Measurements from ENCODE around the gene SURF2. TPM values are rescaled to one million over a fixed set of nuclear protein-coding genes. Genes with fewer than 3 reads are reported as not detected.

Gene SURF2
- total RNA-seq, 4 donors from 2014 or later, result 8.4 to 25.5 (median 13.4) TPM

Small RNA genes within 50 kb of the gene (small RNA-seq; reads per million reads assigned to genes)
- not detected for gene RF00019
- gene SNORD24, result not detected
- not detected for gene SNORD36A
- gene SNORD36B, result not detected
- not detected for gene SNORD36C

Other genes starting within 250 kb of the SURF2 start
- gene RALGDS, start 235.3 kb upstream of the SURF2 start, total RNA-seq, result 100 to 1,000 TPM in 1 of 4 donors, 10 to 100 TPM in 3; 33.9 to 177 (median 68.9) TPM
- 10 to 100 TPM; 23.4 to 29.1 (median 26.9) TPM for gene GBGT1, start 192.6 kb upstream of the SURF2 start, total RNA-seq
- gene OBP2B, start 147.3 kb upstream of the SURF2 start, total RNA-seq, result not detected
- 1 to 10 TPM; 1.8 to 7.3 (median 4.0) TPM for gene ABO, start 81.3 kb upstream of the SURF2 start, total RNA-seq
- gene SURF6, start 20.4 kb upstream of the SURF2 start, total RNA-seq, result 10 to 100 TPM; 10.5 to 47.8 (median 14.5) TPM
- gene MED22, start 8.4 kb upstream of the SURF2 start, total RNA-seq, result 10 to 100 TPM; 20.0 to 29.1 (median 24.5) TPM
- gene RPL7A, start 8.3 kb upstream of the SURF2 start, total RNA-seq, result 1,000 to 10,000 TPM; 1,813 to 2,244 (median 1,961) TPM
- 10 to 100 TPM; 30.3 to 47.1 (median 41.1) TPM for gene SURF1, start 63 bp upstream of the SURF2 start, total RNA-seq
- gene SURF4, start 19.5 kb downstream of the SURF2 start, total RNA-seq, result 100 to 1,000 TPM; 141 to 266 (median 230) TPM
- not detected for gene STKLD1, start 19.8 kb downstream of the SURF2 start, total RNA-seq
- 10 to 100 TPM; 11.5 to 18.1 (median 15.4) TPM for gene REXO4, start 61.5 kb downstream of the SURF2 start, total RNA-seq
- 1 to 10 TPM; 1.1 to 3.0 (median 1.2) TPM for gene ADAMTS13, start 65.8 kb downstream of the SURF2 start, total RNA-seq
- gene CACFD1, start 103.4 kb downstream of the SURF2 start, total RNA-seq, result 1 to 10 TPM; 2.7 to 6.9 (median 4.8) TPM
- 1 to 10 TPM; 2.1 to 4.9 (median 4.1) TPM for gene SLC2A6, start 122.5 kb downstream of the SURF2 start, total RNA-seq
- not detected for gene MYMK, start 168.4 kb downstream of the SURF2 start, total RNA-seq
- 1 to 10 TPM in 3 of 4 donors, under 1 TPM in 1; 0.63 to 4.7 (median 1.4) TPM for gene ADAMTSL2, start 178.2 kb downstream of the SURF2 start, total RNA-seq